Cardiac ventricle fibroblast (primary cell): ENCODE measurements around the gene GK2. TPM values are rescaled to one million over a fixed set of nuclear protein-coding genes. Genes with fewer than 3 reads are reported as not detected.

Experiments used
- total RNA-seq: library from RNA; depleted of rRNA; stranded (reverse); fragments of >200 nt; gene quantifications from 2 replicates; pipeline ENCODE4 v1.2.3, GENCODE V29; 2015

GK2 gene
- total RNA-seq, result not detected in 2 replicates

GRCh38 chr4:79408063-79408462 lies at the start of gene GK2:
Gene GK2, minus strand, starts transcription at chr4:79408228. Its CDS starts 28 bp downstream, at chr4:79408200.

Other genes starting within 250 kb of the GK2 start
- not detected in 2 replicates for gene NAA11, start 82.2 kb downstream of the GK2 start, total RNA-seq